Tibial nerve (tissue), 4 donors: ENCODE data around the gene NEDD9.

Source experiments
- CTCF ChIP-seq, 5 experiments: fragments of 200-600 bp in 3 of 5; fragments of 450-650 bp in 2 of 5; sonication (generic) in 3 of 5; IDR thresholded peaks; one replicate each; pipeline ENCODE4 v1.5.1; 2016 to 2019; ENCODE audit warnings: antibody characterized with exemption in 5 of 5, mild to moderate bottlenecking in 3 of 5, moderate library complexity in 2 of 5
- EP300 ChIP-seq, 2 donors: sonication (generic); formaldehyde crosslinking; IDR thresholded peaks; one replicate each; pipeline ENCODE4 v1.6.1; 2017; ENCODE audit warnings: antibody characterized with exemption in 2 of 2, mild to moderate bottlenecking in 1 of 2
- POLR2A ChIP-seq, 2 donors: fragments of 450-650 bp; IDR thresholded peaks; one replicate each; pipeline ENCODE4 v1.6.1; 2017; ENCODE audit warnings: antibody characterized with exemption in 2 of 2, mild to moderate bottlenecking in 2 of 2, moderate library complexity in 2 of 2

GRCh38 chr6:11231108-11231463 lies 1.4 kb downstream of the NEDD9 start:
- no peak for TF ChIP-seq CTCF (IDR thresholded peaks at IDR 0.05)
- TF ChIP-seq EP300 (IDR thresholded peaks at IDR 0.05), result no peak
- no peak for TF ChIP-seq POLR2A (IDR thresholded peaks at IDR 0.05)
